ENCODE data around the gene ZNF423. TPM values are rescaled to one million over a fixed set of nuclear protein-coding genes. Genes with fewer than 3 reads are reported as not detected.

ZNF423 gene
- total RNA-seq, 1 donor from 2014 or later = 49.8 TPM

GRCh38 chr16:49859125-49859811, 3.4 kb upstream of the ZNF423 start:
- no peak for TF ChIP-seq CTCF (IDR thresholded peaks at IDR 0.05; ENCODE audit: unreplicated experiment)
- Mint-ChIP-seq H3K4me1 (ENCODE audit: low read depth) (peaks cover 11% of the 10 kb centered on the region), H3K27me3 (peaks cover 11% of the 10 kb centered on the region), H3K9me3 (ENCODE audit: low read depth) (no peaks in the 10 kb centered on the region), H3K4me3 (ENCODE audit: low read depth) (peak overlapping the region; percentile 72), H3K36me3 (ENCODE audit: insufficient read depth) (no peaks in the 10 kb centered on the region), H3K27ac (peak overlapping the region; percentile 87)
- DNase-seq (ENCODE audit: low spot score, unreplicated experiment) = no peak

GRCh38 chr16:49858200-49859124, 2.5 kb upstream of the ZNF423 start:
- H3K4me1 Mint-ChIP-seq (ENCODE audit: low read depth) = peaks cover 19% of the 10 kb centered on the region
- peaks cover 8% of the 10 kb centered on the region for H3K27me3 Mint-ChIP-seq
- TF ChIP-seq CTCF (IDR thresholded peaks at IDR 0.05; ENCODE audit: unreplicated experiment) = no peak
- no peaks in the 10 kb centered on the region for H3K36me3 Mint-ChIP-seq (ENCODE audit: insufficient read depth)
- H3K27ac Mint-ChIP-seq = no peak overlapping the region
- no peaks in the 10 kb centered on the region for H3K9me3 Mint-ChIP-seq (ENCODE audit: low read depth)
- peak; percentile 53 for DNase-seq (ENCODE audit: low spot score, unreplicated experiment)
- peak overlapping the region; percentile 72 for H3K4me3 Mint-ChIP-seq (ENCODE audit: low read depth)

- Mint-ChIP-seq H3K4me1 (ENCODE audit: low read depth) (peaks cover 27% of the 10 kb centered on the region), H3K9me3 (ENCODE audit: low read depth) (no peaks in the 10 kb centered on the region), H3K27me3 (peaks cover 8% of the 10 kb centered on the region), H3K36me3 (ENCODE audit: insufficient read depth) (no peaks in the 10 kb centered on the region), H3K4me3 (ENCODE audit: low read depth) (peak overlapping the region; percentile 88), H3K27ac (peak overlapping the region; percentile 94)
- DNase-seq (ENCODE audit: low spot score, unreplicated experiment) = peak; percentile 64
- TF ChIP-seq CTCF (IDR thresholded peaks at IDR 0.05; ENCODE audit: unreplicated experiment) = peak; percentile 96
Observed at GRCh38 chr16:49857423-49858181, 1.7 kb upstream of the ZNF423 start.

- Mint-ChIP-seq H3K4me1 (ENCODE audit: low read depth) (peaks cover 33% of the 10 kb centered on the region), H3K27me3 (peaks cover 8% of the 10 kb centered on the region), H3K27ac (peak overlapping the region; percentile 91), H3K9me3 (ENCODE audit: low read depth) (no peaks in the 10 kb centered on the region), H3K4me3 (ENCODE audit: low read depth) (peak overlapping the region; percentile 88), H3K36me3 (ENCODE audit: insufficient read depth) (no peaks in the 10 kb centered on the region)
- TF ChIP-seq CTCF (IDR thresholded peaks at IDR 0.05; ENCODE audit: unreplicated experiment) = no peak
- DNase-seq (ENCODE audit: low spot score, unreplicated experiment) = peak; percentile 67
Observed at GRCh38 chr16:49856672-49857330, 889 bp upstream of the ZNF423 start.
